MM.1S (cell line): ENCODE measurements around the gene MAST3.

Experiments used
- CTCF ChIP-seq: fragments of 300-600 bp; sonication (generic); IDR thresholded peaks from 2 replicates; pipeline ENCODE4 v1.5.1; 2016; ENCODE audit warnings: antibody characterized with exemption, low read length, mixed read lengths
- EZH2 ChIP-seq: fragments of 300-600 bp; sonication (generic); optimal IDR thresholded peaks from 2 replicates; pipeline ENCODE3; 2017; ENCODE audit warnings: low read depth, mild to moderate bottlenecking, antibody characterized with exemption, low read length, mixed read lengths
- EZH2phosphoT487 ChIP-seq: fragments of 300-600 bp; sonication (generic); IDR thresholded peaks from 2 replicates; pipeline ENCODE4 v1.6.1; 2018; ENCODE audit warnings: antibody characterized with exemption, low read length

- TF ChIP-seq CTCF = no peak
- no peak for TF ChIP-seq EZH2phosphoT487
- TF ChIP-seq EZH2 = no peak
Observed at GRCh38 chr19:18170714-18171255, 73.2 kb downstream of the MAST3 start.
